Measurements from ENCODE around the gene TBC1D1.

The TBC1D1 gene

GRCh38 chr4:38163216-38164006 is 272.5 kb downstream of the TBC1D1 start:
- H3K4me3 ChIP-seq (ENCODE audit: low read depth, low read length) = no peak overlapping the region

GRCh38 chr4:38164346-38164745 is 273.5 kb downstream of the TBC1D1 start:
- no peak overlapping the region for H3K4me3 ChIP-seq (ENCODE audit: low read depth, low read length)
- TF ChIP-seq CTCF (IDR thresholded peaks at IDR 0.05; ENCODE audit: borderline replicate concordance, insufficient read depth, low read depth, low read length) = no peak

More at GRCh38 chr4:38163216-38164006, 272.5 kb downstream of the TBC1D1 start:
- no peak for TF ChIP-seq CTCF (IDR thresholded peaks at IDR 0.05; ENCODE audit: borderline replicate concordance, insufficient read depth, low read depth, low read length)

- TF ChIP-seq CTCF (IDR thresholded peaks at IDR 0.05; ENCODE audit: borderline replicate concordance, insufficient read depth, low read depth, low read length) = no peak
- H3K4me3 ChIP-seq (ENCODE audit: low read depth, low read length) = no peak overlapping the region
These were observed 275.2 kb downstream of the TBC1D1 start for GRCh38 chr4:38166082-38166481.

GRCh38 chr4:38166768-38167167 is 275.9 kb downstream of the TBC1D1 start:
- no peak for TF ChIP-seq CTCF (IDR thresholded peaks at IDR 0.05; ENCODE audit: borderline replicate concordance, insufficient read depth, low read depth, low read length)
- H3K4me3 ChIP-seq (ENCODE audit: low read depth, low read length) = no peak overlapping the region

- TF ChIP-seq CTCF (IDR thresholded peaks at IDR 0.05; ENCODE audit: borderline replicate concordance, insufficient read depth, low read depth, low read length) = no peak
These were observed 277.1 kb downstream of the TBC1D1 start for GRCh38 chr4:38167973-38168372.

GRCh38 chr4:38169524-38169923 is 278.6 kb downstream of the TBC1D1 start:
- TF ChIP-seq CTCF (IDR thresholded peaks at IDR 0.05; ENCODE audit: borderline replicate concordance, insufficient read depth, low read depth, low read length) = no peak
- no peak overlapping the region for H3K4me3 ChIP-seq (ENCODE audit: low read depth, low read length)

More at GRCh38 chr4:38167973-38168372, 277.1 kb downstream of the TBC1D1 start:
- H3K4me3 ChIP-seq (ENCODE audit: low read depth, low read length) = no peak overlapping the region

Data from GM12875 (cell line).